ENCODE measurements around the gene FAM184A.

DNA sequence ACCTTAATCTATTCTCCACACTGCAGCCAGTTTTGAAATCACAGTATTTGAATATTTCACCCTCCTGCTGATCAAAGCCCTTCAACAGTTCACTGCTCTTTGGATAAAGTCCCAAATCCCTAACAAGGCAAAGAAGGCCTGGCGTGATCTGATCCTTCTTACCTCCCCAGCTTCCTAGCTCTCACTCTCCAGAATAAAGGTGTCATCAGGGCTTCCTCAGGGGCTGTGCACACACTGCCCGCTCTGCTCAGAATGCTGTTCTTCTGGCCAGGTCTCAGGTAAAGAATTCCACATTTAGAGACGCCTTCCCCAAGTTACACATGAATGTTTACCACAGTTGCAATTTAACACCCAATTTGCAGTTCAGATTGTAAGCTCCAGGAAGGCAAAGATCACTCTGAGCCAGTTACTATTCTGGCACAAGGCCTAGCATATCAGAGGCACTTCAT is 84.6 kb downstream of the FAM184A start:
- TF ChIP-seq POLR2A (IDR thresholded peaks at IDR 0.05) (no peak), EP300 (IDR thresholded peaks at IDR 0.05; ENCODE audit: low read depth) (no peak), POLR2AphosphoS5 (IDR thresholded peaks at IDR 0.05) (no peak)
- TF ChIP-seq, protein P1, sequence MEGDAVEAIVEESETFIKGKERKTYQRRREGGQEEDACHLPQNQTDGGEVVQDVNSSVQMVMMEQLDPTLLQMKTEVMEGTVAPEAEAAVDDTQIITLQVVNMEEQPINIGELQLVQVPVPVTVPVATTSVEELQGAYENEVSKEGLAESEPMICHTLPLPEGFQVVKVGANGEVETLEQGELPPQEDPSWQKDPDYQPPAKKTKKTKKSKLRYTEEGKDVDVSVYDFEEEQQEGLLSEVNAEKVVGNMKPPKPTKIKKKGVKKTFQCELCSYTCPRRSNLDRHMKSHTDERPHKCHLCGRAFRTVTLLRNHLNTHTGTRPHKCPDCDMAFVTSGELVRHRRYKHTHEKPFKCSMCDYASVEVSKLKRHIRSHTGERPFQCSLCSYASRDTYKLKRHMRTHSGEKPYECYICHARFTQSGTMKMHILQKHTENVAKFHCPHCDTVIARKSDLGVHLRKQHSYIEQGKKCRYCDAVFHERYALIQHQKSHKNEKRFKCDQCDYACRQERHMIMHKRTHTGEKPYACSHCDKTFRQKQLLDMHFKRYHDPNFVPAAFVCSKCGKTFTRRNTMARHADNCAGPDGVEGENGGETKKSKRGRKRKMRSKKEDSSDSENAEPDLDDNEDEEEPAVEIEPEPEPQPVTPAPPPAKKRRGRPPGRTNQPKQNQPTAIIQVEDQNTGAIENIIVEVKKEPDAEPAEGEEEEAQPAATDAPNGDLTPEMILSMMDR (IDR thresholded peaks at IDR 0.05) = no peak
